Loucy (cell line): ENCODE results near the gene PFDN6.

Source experiments
- H2AFZ ChIP-seq: fragments of 200-600 bp; sonication (generic); 2 replicates; pipeline ENCODE4 v1.6.0; 2016; ENCODE audit warnings: antibody characterized with exemption, mild to moderate bottlenecking, low read length, moderate library complexity
- H3F3A ChIP-seq: fragments of 200-600 bp; 2 replicates; pipeline ENCODE4 v1.6.0; 2016; ENCODE audit warnings: antibody characterized with exemption, low read depth, mild to moderate bottlenecking
- H3K27me3 ChIP-seq: fragments of 200-600 bp; sonication (generic); 2 replicates; pipeline ENCODE4 v1.6.1; 2014; ENCODE audit warnings: low read length, mild to moderate bottlenecking; ENCODE audit not compliant: insufficient read depth, poor library complexity, severe bottlenecking
- H3K36me3 ChIP-seq: fragments of 200-600 bp; sonication (generic); 2 replicates; pipeline ENCODE4 v1.6.1; 2016; ENCODE audit warnings: low read length; ENCODE audit not compliant: insufficient read depth
- H3K4me1 ChIP-seq: fragments of 200-600 bp; sonication (generic); 2 replicates; pipeline ENCODE4 v1.5.1; 2014; ENCODE audit warnings: low read length, mild to moderate bottlenecking; ENCODE audit not compliant: insufficient read depth, poor library complexity, severe bottlenecking
- H3K4me2 ChIP-seq: fragments of 200-600 bp; sonication (generic); 2 replicates; pipeline ENCODE4 v1.6.0; 2014; ENCODE audit warnings: antibody characterized with exemption, low read length, low read depth, mild to moderate bottlenecking; ENCODE audit not compliant: poor library complexity, severe bottlenecking
- H3K4me3 ChIP-seq: fragments of 200-600 bp; sonication (generic); 2 replicates; pipeline ENCODE4 v1.5.1; 2014; ENCODE audit warnings: low read length, mild to moderate bottlenecking, mixed read lengths; ENCODE audit not compliant: poor library complexity, severe bottlenecking
- H3K79me2 ChIP-seq: fragments of 200-600 bp; sonication (generic); 2 replicates; pipeline ENCODE4 v1.6.1; 2014; ENCODE audit warnings: low read length; ENCODE audit not compliant: insufficient read depth
- H3K9ac ChIP-seq: fragments of 200-600 bp; sonication (generic); 2 replicates; pipeline ENCODE4 v1.6.0; 2014; ENCODE audit warnings: mild to moderate bottlenecking, low read depth, low read length, moderate library complexity; ENCODE audit not compliant: poor library complexity, severe bottlenecking
- H3K9me2 ChIP-seq: fragments of 200-600 bp; sonication (generic); replicated peaks from 2 replicates; pipeline ENCODE4 v1.6.1; 2016; ENCODE audit warnings: low read depth, low read length, mixed read lengths
- H3K9me3 ChIP-seq: fragments of 200-600 bp; sonication (generic); 2 replicates; pipeline ENCODE4 v1.6.1; 2014; ENCODE audit warnings: mild to moderate bottlenecking, antibody characterized with exemption, low read length, low read depth; ENCODE audit not compliant: insufficient read depth
- H4K20me1 ChIP-seq: fragments of 200-600 bp; sonication (generic); 2 replicates; pipeline ENCODE4 v1.6.0; 2014; ENCODE audit warnings: antibody characterized with exemption, low read length, mild to moderate bottlenecking; ENCODE audit not compliant: insufficient read depth, poor library complexity, severe bottlenecking
- EZH2phosphoT487 ChIP-seq: fragments of 200-600 bp; IDR thresholded peaks from 2 replicates; pipeline ENCODE4 v1.6.1; 2018; ENCODE audit warnings: antibody characterized with exemption, mild to moderate bottlenecking, moderate library complexity, borderline replicate concordance
- TF ChIP-seq, protein P1 (sequence below): fragments of 200-600 bp; sonication (generic); conservative IDR thresholded peaks from 2 replicates; pipeline ENCODE4 v1.5.1; 2014; ENCODE audit warnings: mild to moderate bottlenecking, antibody characterized with exemption, low read length

The PFDN6 gene

DNA sequence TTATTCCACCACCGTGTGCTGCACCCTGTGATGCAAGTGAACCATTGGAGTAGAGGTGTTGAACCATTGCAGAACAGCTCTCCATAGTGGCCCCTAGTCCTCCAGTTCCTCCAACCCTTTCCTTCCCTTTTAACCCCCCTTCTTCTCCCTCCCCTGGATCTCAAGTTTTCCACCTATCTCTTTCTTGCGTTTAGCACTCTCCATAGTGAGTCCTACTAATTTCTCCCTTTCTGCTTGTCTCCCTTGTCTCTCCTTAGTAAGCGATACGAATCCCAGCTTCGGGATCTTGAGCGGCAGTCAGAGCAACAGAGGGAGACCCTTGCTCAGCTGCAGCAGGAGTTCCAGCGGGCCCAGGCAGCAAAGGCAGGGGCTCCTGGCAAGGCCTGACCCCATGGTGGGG lies 1.1 kb downstream of the PFDN6 start:
- no peak for TF ChIP-seq EZH2phosphoT487
- TF ChIP-seq, protein P1, sequence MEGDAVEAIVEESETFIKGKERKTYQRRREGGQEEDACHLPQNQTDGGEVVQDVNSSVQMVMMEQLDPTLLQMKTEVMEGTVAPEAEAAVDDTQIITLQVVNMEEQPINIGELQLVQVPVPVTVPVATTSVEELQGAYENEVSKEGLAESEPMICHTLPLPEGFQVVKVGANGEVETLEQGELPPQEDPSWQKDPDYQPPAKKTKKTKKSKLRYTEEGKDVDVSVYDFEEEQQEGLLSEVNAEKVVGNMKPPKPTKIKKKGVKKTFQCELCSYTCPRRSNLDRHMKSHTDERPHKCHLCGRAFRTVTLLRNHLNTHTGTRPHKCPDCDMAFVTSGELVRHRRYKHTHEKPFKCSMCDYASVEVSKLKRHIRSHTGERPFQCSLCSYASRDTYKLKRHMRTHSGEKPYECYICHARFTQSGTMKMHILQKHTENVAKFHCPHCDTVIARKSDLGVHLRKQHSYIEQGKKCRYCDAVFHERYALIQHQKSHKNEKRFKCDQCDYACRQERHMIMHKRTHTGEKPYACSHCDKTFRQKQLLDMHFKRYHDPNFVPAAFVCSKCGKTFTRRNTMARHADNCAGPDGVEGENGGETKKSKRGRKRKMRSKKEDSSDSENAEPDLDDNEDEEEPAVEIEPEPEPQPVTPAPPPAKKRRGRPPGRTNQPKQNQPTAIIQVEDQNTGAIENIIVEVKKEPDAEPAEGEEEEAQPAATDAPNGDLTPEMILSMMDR, result no peak
- H3K9ac ChIP-seq, result peak overlapping the region; percentile 80

DNA sequence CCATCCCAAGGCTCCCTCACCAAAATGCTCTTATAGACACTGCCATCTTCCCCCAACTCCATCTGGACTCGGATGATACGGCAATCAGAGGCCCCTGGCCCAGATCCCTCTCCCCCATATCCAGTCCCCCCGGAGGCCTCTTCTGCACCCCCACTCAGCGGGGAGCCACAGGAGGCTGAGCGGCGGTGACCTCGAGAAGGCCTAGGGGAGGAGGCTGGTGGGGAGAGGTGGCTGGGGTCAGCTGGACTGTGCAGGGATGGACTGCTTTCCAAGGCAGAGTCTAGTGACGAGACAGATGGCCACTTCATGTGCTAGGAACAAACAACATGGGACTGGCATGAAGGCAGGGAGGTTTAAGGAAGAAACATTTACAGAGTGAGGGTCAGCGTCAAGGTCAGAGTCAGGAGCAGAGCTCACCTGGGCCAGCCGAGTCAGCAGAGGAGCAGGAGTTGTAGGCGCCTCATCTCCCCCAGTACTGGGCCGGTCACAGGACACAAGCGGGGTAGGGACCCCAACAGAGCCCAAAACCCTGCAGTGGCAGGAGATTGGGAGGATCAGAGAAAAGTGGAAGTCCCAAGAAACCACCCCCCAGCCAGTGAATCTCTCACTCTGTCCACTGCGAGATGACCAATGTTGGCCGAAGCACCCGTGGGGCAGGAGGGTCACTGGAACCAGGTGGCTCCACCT lies 3.7 kb downstream of the PFDN6 start:
- Histone ChIP-seq H3K4me2 (no peak overlapping the region), H3K9ac (no peak overlapping the region)

More for the DNA sequence above, 1.1 kb downstream of the PFDN6 start:
- peak overlapping the region; percentile 81 for H3K4me3 ChIP-seq
- H3K36me3 ChIP-seq, result peaks cover 17% of the 10 kb centered on the region; the same call in 1 of the 2 replicates
- H3K9me2 ChIP-seq, result no peaks in the 10 kb centered on the region
- H3K4me1 ChIP-seq, result peaks cover 17% of the 10 kb centered on the region
- H4K20me1 ChIP-seq, result no peaks in the 10 kb centered on the region
- no peaks in the 10 kb centered on the region for H3F3A ChIP-seq
- no peak overlapping the region for H2AFZ ChIP-seq
- no peaks in the 10 kb centered on the region for H3K27me3 ChIP-seq
- peaks cover 42% of the 10 kb centered on the region for H3K79me2 ChIP-seq
- peak overlapping the region; percentile 100 for H3K4me2 ChIP-seq
- H3K9me3 ChIP-seq, result no peaks in the 10 kb centered on the region

DNA sequence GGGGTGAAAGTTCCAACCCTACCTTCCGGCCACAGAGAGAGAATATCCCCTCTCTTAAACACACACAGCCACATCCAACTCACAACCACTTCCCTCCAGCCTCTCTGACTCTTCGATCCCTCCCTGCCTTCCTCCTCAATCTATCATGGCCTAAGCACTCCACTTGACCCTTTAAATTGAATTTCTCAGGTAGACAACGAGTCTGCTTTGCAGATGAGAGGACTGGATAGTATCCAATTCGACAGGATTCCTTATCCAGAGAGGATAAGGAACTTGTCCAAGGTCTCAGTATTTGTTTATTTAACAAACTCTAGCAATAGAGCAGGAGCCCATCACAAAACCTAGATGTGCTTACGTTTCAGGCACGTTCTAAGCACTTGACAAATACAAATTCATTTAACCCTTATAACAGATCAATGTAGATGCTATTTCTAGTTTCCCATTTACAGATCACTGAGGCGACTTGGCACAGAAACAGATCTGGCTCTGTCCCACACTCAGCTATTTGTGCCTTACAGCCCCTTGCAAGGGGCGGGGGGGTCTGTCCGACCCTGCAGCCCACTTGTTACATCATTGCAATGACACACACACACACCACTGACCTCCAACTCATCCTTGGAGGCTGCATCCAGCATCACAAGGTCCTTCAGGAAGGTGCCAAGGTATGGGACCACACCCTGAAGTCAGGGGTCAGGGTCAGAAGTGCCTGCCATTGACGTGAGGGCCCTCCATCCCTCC lies 4.9 kb downstream of the PFDN6 start:
- Histone ChIP-seq H3K36me3 (peaks cover 11% of the 10 kb centered on the region; the same call in 1 of the 2 replicates), H3K9ac (no peak overlapping the region)
- no peak for TF ChIP-seq EZH2phosphoT487
- TF ChIP-seq, protein P1, result no peak

More for the DNA sequence above, 3.7 kb downstream of the PFDN6 start:
- Histone ChIP-seq H2AFZ (no peak overlapping the region), H3K9me3 (no peaks in the 10 kb centered on the region), H4K20me1 (no peaks in the 10 kb centered on the region), H3F3A (no peaks in the 10 kb centered on the region), H3K4me1 (peaks cover 17% of the 10 kb centered on the region), H3K79me2 (peaks cover 43% of the 10 kb centered on the region), H3K9me2 (no peaks in the 10 kb centered on the region), H3K36me3 (peaks cover 11% of the 10 kb centered on the region; the same call in 1 of the 2 replicates), H3K4me3 (no peak overlapping the region), H3K27me3 (no peaks in the 10 kb centered on the region)
- TF ChIP-seq, protein P1, result no peak
- no peak for TF ChIP-seq EZH2phosphoT487

More for the DNA sequence above, 4.9 kb downstream of the PFDN6 start:
- H3K4me1 ChIP-seq, result peaks cover 12% of the 10 kb centered on the region
- no peak overlapping the region for H2AFZ ChIP-seq
- H3K9me3 ChIP-seq, result no peaks in the 10 kb centered on the region
- H3K27me3 ChIP-seq, result no peaks in the 10 kb centered on the region
- H3K4me3 ChIP-seq, result no peak overlapping the region
- H3K9me2 ChIP-seq, result no peaks in the 10 kb centered on the region
- H4K20me1 ChIP-seq, result no peaks in the 10 kb centered on the region
- H3F3A ChIP-seq, result peaks cover 2% of the 10 kb centered on the region; the same call in 1 of the 2 replicates
- H3K4me2 ChIP-seq, result no peak overlapping the region
- peaks cover 39% of the 10 kb centered on the region for H3K79me2 ChIP-seq
